IPS DF 4.7 (cell line): ENCODE measurements around the gene SCUBE1.

Experiments used
- DNase-seq: peaks from one replicate; pipeline ENCODE4 v3.0.0-alpha.2; 2013; ENCODE audit warnings: low spot score; ENCODE audit errors: extremely low read depth

SCUBE1 gene

DNA sequence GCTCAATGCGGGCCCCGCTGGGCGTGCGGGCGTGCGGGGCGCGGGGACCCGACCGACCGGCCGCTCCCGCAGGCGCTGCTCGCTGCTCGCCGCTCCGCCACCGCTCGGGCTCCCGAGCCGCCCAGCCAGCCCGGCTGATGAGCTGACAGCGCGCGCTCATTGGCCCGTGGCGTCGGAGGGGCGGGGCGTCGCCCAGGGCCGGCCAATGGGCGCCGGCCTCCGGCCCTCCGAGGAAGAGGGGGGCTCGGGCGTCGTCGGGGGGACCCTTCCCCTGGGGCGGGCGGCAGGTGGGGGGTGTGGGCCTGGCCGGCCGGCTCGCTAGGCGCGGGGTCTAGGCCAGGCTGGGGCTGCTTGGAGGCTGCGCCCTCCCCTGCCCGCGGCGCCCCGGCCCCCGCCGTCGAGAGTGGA lies at the start of gene SCUBE1:
Gene SCUBE1, minus strand, starts transcription at position 111 of the 408 bp plus-strand sequence. CDS start 111 bp downstream, outside the sequence.
- DNase-seq, result no peak

GRCh38 chr22:43392385-43392989 lies 49.3 kb upstream of the SCUBE1 start:
- DNase-seq, result no peak

- DNase-seq, result no peak
These were observed 48.1 kb upstream of the SCUBE1 start for GRCh38 chr22:43391306-43391705.

- no peak for DNase-seq
These were observed 47.7 kb upstream of the SCUBE1 start for GRCh38 chr22:43390872-43391271.

DNA sequence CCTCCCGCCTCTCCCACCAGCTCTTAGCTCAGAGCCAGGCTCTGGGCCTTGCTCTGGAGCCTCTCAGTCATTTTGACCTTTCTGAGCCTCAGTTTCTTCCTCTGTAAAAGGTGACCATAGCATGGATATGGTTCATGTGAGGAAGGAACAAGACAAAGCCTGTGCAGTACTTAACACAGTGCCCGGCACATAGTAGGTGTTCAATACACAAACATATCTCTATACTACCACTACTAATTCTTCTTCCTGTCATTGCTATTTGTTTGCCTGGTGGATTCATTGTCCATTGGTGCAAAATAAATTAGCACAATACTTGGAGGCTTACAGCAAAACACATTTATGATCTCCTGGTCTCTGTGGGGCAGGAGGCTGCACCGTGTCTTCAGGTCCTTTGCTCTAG lies 47.0 kb upstream of the SCUBE1 start:
- DNase-seq, result no peak

DNA sequence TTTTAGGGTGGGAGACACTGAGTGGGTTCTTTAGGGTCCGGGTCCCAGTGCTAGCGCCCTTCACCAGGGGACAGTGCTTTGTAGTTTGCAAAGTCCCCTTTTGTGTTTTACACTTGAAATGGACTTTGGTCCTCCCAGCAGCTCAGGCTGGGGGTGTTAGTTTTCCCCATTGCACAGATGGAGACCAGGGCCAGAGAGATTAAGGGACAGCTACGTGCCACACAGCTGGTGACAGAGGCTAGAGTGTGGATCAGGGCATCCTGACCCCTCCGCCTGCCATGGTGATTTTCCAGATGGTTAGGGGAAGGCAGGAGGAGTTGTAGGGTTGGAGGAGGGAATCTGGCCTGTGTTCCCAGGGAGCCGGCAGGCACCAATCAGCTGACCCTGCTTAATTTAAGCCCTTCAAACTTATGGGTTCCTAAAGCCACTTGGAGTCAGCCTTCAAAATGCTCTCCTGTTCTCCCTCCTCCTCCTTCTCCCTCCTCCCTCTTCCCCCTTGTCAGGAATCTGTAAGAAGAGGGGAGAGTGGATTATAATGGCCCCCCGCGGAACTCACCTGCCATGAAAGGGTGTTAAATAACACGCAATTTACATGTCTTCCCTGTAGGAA lies 46.2 kb upstream of the SCUBE1 start:
- DNase-seq, result no peak

DNA sequence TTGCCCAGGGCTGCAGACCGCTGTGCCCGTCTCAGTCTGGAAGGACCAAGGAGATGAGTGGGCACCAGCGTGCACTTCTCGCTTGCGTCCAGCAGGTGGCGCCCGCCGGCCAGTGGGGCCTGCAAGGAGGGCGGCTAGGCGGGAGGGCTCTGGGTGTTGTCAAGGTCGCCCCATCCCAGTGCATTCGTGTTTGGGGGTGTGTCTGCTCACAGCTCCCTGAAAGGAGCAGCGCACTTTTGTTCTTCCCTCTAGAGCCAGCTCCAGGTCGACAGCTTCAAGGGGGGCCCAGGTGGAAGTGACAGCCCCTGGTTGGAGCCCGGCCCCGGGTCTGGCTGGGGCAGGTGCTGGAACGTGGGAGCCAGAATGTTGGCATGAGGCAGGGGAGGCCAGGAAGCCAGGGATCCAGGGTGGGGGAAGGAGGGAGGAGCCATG lies 45.3 kb upstream of the SCUBE1 start:
- DNase-seq, result peak; percentile 53

GRCh38 chr22:43387815-43388214 lies 44.6 kb upstream of the SCUBE1 start:
- no peak for DNase-seq

DNA sequence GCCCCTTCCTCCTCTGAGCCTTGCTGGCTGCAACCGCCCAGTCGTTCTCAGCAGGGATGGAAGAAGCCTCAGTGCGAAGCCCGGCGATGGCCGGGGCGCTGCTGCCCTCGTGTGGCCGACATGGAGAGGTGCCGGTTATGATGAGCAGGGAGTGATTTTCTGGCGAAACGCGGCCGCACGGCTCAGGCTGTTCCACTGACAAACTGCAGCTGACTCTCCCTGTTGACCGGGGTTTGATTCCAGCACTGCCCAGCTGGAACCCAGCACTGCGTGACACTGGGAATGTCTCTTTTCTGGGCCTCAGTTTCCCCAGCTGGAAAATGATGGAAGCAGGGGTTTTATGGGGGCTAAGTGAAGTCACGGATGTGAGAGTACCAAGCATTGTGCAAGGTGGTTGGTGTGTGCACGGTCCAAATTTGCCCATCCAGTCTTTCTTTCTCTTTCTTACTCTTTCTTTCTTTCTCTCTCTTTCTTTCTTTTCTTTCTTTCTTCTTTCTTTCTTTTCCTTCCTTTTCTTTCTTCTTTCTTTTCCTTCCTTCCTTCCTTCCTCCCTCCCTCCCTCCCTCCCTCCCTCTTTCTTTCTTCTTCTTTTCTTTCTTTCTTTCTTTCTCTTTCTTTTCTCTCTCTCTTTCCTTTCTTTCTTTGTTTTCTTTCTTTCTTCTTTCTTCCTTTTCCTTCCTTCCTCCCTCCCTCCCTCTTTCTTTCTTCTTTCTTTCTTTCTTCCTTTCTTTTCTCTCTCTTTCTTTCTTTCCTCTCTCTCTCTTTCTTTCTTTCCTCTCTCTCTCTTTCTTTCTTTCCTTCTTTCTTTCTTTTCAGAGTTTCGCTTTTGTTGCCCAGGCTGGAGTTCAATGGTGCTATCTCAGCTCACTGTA lies 42.8 kb upstream of the SCUBE1 start:
- peak; percentile 44 for DNase-seq

DNA sequence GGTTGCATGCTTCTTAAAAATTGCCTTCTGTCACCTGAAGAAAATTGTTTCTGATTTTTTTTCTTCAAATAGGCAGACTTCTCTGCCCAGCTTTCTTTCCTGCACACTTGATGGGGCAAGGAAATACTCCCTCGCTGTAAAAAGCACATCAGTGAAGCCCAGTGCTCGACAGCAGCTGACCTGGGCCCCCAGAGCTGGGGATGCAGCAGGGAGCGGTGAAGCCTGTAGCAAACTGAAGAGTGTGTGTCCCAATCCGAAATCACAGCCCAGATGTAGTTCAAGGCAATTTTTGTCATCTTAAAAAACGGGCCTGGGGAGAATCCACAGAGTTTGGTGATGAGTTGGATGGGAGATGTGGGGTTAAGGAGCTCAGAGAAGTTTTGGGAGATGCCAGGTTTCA lies 41.7 kb upstream of the SCUBE1 start:
- no peak for DNase-seq

- no peak for DNase-seq
These were observed 38.5 kb upstream of the SCUBE1 start for GRCh38 chr22:43381693-43382092.

DNA sequence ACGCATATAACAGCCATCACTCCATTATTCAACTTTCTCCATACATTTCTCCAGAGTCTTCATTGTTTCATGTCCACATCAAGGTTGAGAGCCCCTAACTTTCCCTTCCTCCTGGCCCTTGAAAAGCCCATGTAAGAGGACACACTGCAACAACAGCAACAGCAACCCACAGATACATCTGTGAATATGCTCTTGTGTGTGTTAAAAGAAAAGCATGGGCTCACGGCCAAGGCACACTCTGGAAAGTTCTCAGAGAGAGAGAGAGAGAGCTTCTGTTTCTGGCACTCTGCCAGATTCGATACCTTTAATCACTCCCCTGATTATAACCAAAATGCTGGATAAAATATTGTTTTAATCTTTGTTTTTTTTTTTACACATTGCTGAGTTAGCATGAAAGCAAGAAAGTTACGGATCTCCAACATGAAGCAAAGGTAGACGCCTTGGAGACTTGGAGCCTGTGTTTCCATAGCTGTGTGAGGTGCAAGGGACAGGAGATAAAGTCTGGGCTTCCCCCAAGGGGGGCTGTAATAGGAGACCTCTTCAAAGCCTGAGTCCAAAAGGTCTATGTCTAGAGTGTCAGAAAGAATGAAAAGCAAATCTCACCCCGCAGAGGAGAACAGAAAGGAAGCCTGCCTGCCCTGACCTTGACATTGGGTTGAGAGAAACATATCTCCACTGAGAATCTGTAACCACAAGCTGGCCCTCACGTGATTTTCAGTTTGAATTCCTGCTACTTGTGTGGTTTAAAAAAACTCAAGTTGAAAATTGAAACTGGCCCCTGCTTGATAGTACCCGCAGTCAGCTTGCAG lies 34.9 kb upstream of the SCUBE1 start:
- DNase-seq, result no peak

DNA sequence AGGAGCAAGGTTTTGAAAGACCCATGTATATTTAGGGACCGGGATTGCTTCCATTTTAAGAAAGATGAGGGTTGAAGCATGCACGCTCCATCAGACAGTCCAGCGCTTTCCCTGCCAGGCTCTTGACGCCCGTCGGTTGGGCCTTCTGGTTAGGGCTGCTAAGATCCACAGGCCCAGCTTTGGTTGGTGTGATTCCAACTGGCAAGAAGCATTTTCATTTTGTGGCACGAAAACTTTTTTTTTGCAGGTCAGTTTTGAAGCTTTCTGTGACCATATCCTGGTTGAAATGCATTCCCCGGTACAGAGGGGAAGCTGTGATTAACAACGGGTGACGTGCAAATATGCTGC lies 34.4 kb upstream of the SCUBE1 start:
- DNase-seq, result no peak

DNA sequence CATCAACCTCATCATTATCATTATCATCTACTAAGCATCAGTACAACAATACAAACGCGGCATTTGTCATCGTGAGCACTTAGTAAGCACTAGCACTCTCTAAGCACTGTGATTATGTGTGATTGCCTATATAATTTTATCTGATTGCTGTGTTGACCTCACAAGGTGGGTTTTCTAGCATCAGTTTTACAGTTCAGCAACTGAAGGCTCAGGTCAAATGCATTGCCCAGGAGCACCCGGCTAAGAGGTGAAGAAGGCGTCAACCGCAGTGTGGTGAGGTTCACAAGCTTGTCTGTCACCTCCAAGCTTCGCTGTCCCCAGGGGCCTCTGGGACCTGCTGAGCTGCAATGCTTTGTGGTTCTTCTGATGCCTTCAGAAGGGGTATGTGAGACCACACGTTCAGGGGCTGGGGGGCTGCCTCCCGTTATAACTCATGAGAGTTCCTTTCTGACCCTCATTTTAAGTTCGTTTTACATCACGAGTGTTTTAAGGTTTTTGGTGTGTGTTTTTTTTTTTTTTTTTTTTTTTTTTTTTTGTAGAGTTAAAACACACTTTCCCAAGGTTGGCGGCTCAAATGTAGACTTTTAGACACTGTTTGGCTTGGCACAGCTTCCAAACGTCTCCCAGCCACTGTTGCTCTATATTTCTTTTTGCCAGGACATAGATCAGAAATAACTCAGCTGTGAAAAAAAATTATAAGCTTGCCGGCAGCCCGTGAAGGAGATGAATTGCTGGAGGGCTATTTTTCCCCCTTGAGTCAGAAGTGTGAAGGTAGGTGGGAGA lies 33.8 kb upstream of the SCUBE1 start:
- no peak for DNase-seq

GRCh38 chr22:43375951-43376455 lies 32.8 kb upstream of the SCUBE1 start:
- DNase-seq, result no peak

DNA sequence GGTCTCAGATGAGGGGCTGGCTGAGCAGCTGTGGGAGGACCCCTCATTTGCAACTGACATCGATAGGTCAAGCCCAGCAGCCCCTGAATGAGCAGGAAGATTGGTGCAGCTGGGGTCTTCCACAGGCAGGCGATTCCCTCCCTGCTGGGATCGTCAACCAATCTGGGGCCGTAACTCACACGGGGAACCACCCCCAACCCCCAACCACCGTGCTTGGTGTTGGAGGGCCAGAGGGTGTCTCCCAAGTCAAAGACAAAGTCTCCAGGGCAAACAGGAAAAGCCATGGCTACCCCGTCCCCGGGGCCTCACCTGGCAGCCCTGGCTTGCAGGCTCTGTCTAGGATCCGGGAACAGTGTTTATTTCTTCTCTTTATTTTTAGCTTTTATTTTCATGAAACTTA lies 26.9 kb upstream of the SCUBE1 start:
- peak; percentile 41 for DNase-seq

DNA sequence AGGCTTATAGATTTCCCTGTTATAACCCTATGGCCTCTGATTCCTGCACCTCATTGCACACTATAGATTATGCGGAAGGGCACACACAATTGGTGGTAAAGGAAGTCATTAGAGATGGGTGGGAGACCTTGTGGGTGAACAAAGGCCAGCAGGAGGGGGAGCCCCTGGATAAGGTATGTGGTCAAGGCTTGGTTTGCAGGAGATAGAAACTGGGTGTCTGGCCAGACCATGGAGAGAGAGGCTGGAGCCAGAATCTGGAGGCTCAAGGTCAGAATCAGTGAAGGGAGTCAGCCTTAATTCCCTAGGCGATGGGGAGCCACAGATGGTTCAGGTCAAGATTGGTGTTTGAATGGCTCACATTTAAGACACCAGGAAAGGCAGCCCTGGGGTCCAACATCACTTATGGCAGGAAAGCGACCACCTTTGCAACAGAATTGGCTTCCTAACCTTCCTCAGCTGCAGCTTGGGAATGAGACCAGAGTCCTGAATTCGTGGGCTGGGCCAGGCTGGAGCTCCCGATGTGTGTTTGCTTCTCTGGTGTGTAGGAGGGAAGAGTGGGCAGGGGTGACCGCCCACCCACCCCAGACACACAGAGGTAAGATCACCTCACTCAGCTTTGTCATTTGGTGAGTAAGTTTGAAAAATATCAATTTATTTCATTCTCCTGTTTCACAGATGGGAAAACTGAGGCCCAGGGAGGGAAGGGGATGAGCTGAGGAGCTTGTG lies 22.7 kb upstream of the SCUBE1 start:
- DNase-seq, result no peak

DNA sequence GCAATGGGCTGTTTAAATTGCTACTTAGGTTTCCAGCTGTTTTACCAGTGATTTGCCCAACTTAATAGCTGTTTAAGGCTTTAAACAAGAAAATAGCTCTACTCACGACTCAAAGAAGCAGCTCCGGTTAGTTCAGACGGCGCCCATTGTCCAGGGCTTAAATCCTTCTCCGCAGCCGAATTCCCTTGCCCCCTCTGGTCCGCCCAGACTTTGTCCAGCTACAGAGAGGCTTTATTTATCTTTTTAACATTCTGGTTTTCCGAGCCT lies 20.9 kb upstream of the SCUBE1 start:
- DNase-seq, result no peak

GRCh38 chr22:43363315-43364168 lies 20.4 kb upstream of the SCUBE1 start:
- DNase-seq, result no peak
